OCI-LY3 (cell line): ENCODE data around the gene CAPN14.

Experiments
- H2AFZ ChIP-seq: fragments of 200-600, 300-600 bp; shearing (Covaris generic); 2 replicates; pipeline ENCODE4 v1.6.0; 2014; ENCODE audit warnings: antibody characterized with exemption, low read depth, low read length
- H3K27ac ChIP-seq: fragments of 200-600, 300-600 bp; sonication (generic); 2 replicates; pipeline ENCODE4 v1.5.1; 2014; ENCODE audit warnings: mild to moderate bottlenecking, low read length, moderate library complexity, mixed read lengths
- H3K27me3 ChIP-seq: fragments of 200-600, 300-600 bp; sonication (generic); 2 replicates; pipeline ENCODE4 v1.6.1; 2014; ENCODE audit warnings: low read depth, low read length, mixed read lengths
- H3K36me3 ChIP-seq: fragments of 200-600, 300-600 bp; sonication (generic); replicated peaks from 2 replicates; pipeline ENCODE3; 2014; ENCODE audit warnings: low read depth, low read length, mixed read lengths
- H3K4me1 ChIP-seq: fragments of 300-600, 200-600 bp; sonication (generic); 2 replicates; pipeline ENCODE4 v1.6.1; 2014; ENCODE audit warnings: low read length, mixed read lengths
- H3K4me2 ChIP-seq: fragments of 200-600, 300-600 bp; sonication (generic); 2 replicates; pipeline ENCODE4 v1.6.1; 2014; ENCODE audit warnings: low read length, mixed read lengths
- H3K4me3 ChIP-seq: fragments of 300-600, 200-600 bp; sonication (generic); 2 replicates; pipeline ENCODE4 v1.5.1; 2014; ENCODE audit warnings: antibody characterized with exemption, mild to moderate bottlenecking, low read length, moderate library complexity
- H3K79me2 ChIP-seq: fragments of 300-600, 200-600 bp; shearing (Covaris generic); 2 replicates; pipeline ENCODE4 v1.6.1; 2014; ENCODE audit warnings: mild to moderate bottlenecking, low read length, mixed read lengths
- H3K9ac ChIP-seq: fragments of 300-600, 200-600 bp; shearing (Covaris generic); 2 replicates; pipeline ENCODE4 v1.6.0; 2014; ENCODE audit warnings: mild to moderate bottlenecking, low read length, moderate library complexity
- H3K9me3 ChIP-seq: fragments of 200-600, 300-600 bp; shearing (Covaris generic); 2 replicates; pipeline ENCODE4 v1.6.1; 2014; ENCODE audit warnings: low read length, mixed read lengths; ENCODE audit not compliant: insufficient read depth
- H4K20me1 ChIP-seq: fragments of 200-600, 300-600 bp; sonication (generic); 2 replicates; pipeline ENCODE4 v1.6.1; 2016; ENCODE audit warnings: low read length, mixed read lengths; ENCODE audit not compliant: insufficient read depth
- EZH2phosphoT487 ChIP-seq: fragments of 200-600 bp; shearing (Covaris generic); IDR thresholded peaks from 2 replicates; pipeline ENCODE4 v1.6.1; 2018; ENCODE audit warnings: antibody characterized with exemption, mixed run types, low read depth
- TF ChIP-seq, protein P1 (sequence below): fragments of 200-600, 300-600 bp; sonication (generic); IDR thresholded peaks from 2 replicates; pipeline ENCODE4 v1.5.1; 2014; ENCODE audit warnings: antibody characterized with exemption, low read length, low read depth

CAPN14 gene

DNA sequence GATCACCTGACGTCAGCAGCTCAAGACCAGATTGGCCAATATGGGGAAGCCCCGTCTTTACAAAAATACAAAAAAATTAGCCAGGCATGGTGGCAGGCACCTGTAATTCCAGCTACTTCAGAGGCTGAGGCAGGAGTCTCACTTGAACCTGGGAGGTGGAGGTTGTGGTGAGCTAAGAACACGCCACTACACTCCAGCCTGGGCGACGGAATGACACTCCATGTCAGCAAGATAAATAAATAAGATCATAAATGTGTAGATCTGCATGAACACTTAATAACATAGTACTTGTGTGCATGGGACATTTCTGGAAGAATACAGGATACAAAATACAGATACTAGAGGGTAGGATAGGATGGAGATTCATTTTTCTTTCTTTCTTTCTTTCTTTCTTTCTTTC lies 25.7 kb upstream of the CAPN14 start:
- Histone ChIP-seq H3K9me3 (no peaks in the 10 kb centered on the region), H3K9ac (no peak overlapping the region), H2AFZ (no peak overlapping the region), H3K27me3 (no peaks in the 10 kb centered on the region), H3K27ac (no peak overlapping the region), H3K36me3 (peaks cover 15% of the 10 kb centered on the region), H3K79me2 (no peaks in the 10 kb centered on the region), H3K4me1 (peaks cover 16% of the 10 kb centered on the region), H3K4me2 (no peak overlapping the region), H4K20me1 (no peaks in the 10 kb centered on the region), H3K4me3 (no peak overlapping the region)
- no peak for TF ChIP-seq EZH2phosphoT487
- TF ChIP-seq, protein P1, sequence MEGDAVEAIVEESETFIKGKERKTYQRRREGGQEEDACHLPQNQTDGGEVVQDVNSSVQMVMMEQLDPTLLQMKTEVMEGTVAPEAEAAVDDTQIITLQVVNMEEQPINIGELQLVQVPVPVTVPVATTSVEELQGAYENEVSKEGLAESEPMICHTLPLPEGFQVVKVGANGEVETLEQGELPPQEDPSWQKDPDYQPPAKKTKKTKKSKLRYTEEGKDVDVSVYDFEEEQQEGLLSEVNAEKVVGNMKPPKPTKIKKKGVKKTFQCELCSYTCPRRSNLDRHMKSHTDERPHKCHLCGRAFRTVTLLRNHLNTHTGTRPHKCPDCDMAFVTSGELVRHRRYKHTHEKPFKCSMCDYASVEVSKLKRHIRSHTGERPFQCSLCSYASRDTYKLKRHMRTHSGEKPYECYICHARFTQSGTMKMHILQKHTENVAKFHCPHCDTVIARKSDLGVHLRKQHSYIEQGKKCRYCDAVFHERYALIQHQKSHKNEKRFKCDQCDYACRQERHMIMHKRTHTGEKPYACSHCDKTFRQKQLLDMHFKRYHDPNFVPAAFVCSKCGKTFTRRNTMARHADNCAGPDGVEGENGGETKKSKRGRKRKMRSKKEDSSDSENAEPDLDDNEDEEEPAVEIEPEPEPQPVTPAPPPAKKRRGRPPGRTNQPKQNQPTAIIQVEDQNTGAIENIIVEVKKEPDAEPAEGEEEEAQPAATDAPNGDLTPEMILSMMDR, result no peak

DNA sequence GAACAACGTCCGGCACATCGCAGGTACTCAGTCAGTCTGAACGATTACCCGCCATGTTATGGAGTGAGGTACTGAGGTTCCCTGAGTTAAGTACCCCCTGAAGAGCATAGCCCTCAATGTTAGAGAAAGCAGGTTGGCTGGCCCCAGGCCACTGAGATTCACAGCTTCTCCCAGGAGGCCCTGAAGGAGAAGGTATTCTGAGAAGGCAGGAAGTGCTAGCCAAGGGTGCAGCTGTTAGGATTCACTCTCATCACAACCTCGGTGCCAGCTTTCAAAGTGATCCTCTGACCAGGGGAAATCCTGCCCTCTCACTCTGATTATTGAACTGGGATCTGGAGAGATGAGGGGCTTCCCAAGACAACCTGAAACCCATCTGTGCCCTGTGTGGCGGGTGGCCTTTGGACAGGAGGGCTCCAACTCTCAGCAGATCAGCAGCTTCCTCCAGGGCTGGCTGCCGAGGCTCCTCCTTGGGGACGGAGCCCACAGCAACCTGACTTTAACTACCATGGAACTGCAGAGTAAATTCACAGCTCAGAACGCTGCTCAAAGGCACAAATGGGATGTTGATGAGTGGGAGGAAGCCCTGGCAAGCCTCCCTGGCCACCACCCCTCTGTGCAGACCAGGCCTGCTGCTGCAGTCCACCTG lies 24.4 kb upstream of the CAPN14 start:
- peaks cover 8% of the 10 kb centered on the region for H3K36me3 ChIP-seq
- peak overlapping the region; percentile 12; the same call in 1 of the 2 replicates for H3K4me2 ChIP-seq
- TF ChIP-seq, protein P1, result no peak
- no peak overlapping the region for H3K4me3 ChIP-seq
- no peak overlapping the region for H2AFZ ChIP-seq
- peaks cover 16% of the 10 kb centered on the region for H3K4me1 ChIP-seq
- H4K20me1 ChIP-seq, result no peaks in the 10 kb centered on the region
- H3K27ac ChIP-seq, result no peak overlapping the region
- no peaks in the 10 kb centered on the region for H3K79me2 ChIP-seq
- no peaks in the 10 kb centered on the region for H3K9me3 ChIP-seq
- H3K27me3 ChIP-seq, result no peaks in the 10 kb centered on the region
- H3K9ac ChIP-seq, result no peak overlapping the region

DNA sequence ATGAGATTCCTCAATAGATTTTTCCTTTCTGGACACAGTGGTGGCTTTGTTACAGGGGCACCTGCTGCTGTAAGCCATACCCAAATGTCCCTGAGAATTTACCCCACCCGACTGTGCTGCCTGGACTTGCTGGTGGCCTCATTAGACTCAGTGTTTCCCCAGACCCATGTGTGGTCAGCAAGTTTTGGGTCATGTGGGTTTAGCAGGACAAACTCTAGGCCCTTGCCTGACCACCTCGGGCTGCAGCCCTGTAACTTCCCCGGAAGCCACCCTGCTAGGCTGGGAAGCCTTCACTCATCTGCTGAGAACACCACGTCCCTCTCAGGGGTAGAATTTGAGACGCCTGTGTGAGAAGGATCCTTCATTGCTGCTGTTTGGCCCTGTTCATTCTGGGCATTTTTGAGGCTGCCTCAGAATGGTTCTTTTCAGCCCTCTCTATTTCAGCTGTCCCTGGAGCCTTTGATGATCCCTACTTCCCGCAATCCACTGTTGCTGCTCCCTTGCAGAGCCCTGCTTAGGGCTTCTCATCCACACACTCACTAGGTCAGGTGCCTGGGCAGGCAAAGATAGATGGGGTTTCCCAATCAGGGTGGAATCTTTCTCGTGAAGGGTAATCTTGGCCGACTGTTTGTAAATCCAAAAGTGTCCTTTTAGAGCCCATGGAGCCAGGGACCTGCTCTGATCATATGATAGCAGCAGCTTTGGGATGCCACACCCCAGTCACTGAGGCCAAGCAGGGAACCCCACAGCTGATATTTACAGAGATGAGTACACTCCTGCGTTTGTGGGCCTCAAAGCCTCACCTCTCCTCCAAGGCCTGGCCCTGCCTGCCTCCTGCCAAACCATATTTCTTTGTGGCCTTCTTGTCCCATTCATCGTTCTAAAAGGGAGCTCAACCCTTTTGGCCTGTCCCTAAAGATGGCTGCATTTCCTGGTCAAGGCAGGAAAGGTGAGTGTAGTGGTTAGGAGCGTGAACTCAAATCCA lies 23.4 kb upstream of the CAPN14 start:
- no peaks in the 10 kb centered on the region for H3K27me3 ChIP-seq
- H3K79me2 ChIP-seq, result no peaks in the 10 kb centered on the region
- no peak overlapping the region for H3K27ac ChIP-seq
- TF ChIP-seq EZH2phosphoT487, result no peak
- TF ChIP-seq, protein P1, result no peak
- H3K4me1 ChIP-seq, result peaks cover 21% of the 10 kb centered on the region
- no peak overlapping the region for H3K4me3 ChIP-seq
- peaks cover 8% of the 10 kb centered on the region for H3K36me3 ChIP-seq
- H3K9ac ChIP-seq, result no peak overlapping the region
- no peaks in the 10 kb centered on the region for H3K9me3 ChIP-seq
- no peak overlapping the region for H3K4me2 ChIP-seq
- H4K20me1 ChIP-seq, result no peaks in the 10 kb centered on the region
- H2AFZ ChIP-seq, result no peak overlapping the region

DNA sequence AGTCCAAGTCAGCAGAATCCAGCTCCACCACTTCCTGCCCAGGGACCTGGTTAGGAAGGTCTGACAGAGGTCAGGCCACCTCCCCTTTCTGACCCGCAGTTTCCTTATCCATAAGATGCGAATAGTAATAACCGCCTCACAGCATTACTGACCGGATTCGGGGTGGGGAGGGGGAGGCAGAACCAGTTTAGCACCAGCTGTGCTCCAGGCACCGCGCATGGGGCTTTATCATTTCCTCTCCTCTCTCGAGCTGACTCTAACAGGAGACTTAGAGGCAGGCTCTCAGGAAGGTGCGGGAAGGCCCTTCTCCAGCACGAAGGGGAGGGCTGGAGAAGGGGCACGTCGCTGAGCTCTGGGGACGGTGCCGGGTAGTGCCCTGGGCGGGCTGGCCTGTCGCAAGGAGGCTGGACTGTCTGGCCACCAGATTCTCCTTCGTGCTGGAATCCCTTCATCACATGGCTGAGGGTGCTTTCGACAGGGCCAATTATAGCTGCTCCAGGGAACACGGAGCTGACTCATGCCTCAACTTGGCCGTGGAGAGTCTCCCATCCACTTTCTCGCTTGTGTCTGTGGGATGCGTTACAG lies 22.4 kb upstream of the CAPN14 start:
- no peaks in the 10 kb centered on the region for H3K27me3 ChIP-seq
- H4K20me1 ChIP-seq, result no peaks in the 10 kb centered on the region
- no peak overlapping the region for H3K9ac ChIP-seq
- H2AFZ ChIP-seq, result no peak overlapping the region
- H3K27ac ChIP-seq, result no peak overlapping the region
- H3K36me3 ChIP-seq, result peaks cover 5% of the 10 kb centered on the region
- peaks cover 5% of the 10 kb centered on the region; the same call in 1 of the 2 replicates for H3K79me2 ChIP-seq
- TF ChIP-seq EZH2phosphoT487, result no peak
- TF ChIP-seq, protein P1, result no peak
- H3K4me3 ChIP-seq, result no peak overlapping the region
- no peaks in the 10 kb centered on the region for H3K9me3 ChIP-seq
- peaks cover 31% of the 10 kb centered on the region for H3K4me1 ChIP-seq
- no peak overlapping the region for H3K4me2 ChIP-seq
